HG02840 (cell line): ENCODE data around the gene CMAS.
"Not testable (repeated sequence)": the region's sequence is repeated elsewhere in the genome, so short reads cannot be mapped to it uniquely, and the experiment has no call there.

Experiments
- ATAC-seq: cut with Tn5 transposase; IDR thresholded peaks from one replicate; pipeline ENCODE4 v1.9.1; 2021; ENCODE audit warnings: mild to moderate bottlenecking, moderate library complexity, moderate number of reproducible peaks; ENCODE audit not compliant: unreplicated experiment, low FRiP score

Gene CMAS

DNA sequence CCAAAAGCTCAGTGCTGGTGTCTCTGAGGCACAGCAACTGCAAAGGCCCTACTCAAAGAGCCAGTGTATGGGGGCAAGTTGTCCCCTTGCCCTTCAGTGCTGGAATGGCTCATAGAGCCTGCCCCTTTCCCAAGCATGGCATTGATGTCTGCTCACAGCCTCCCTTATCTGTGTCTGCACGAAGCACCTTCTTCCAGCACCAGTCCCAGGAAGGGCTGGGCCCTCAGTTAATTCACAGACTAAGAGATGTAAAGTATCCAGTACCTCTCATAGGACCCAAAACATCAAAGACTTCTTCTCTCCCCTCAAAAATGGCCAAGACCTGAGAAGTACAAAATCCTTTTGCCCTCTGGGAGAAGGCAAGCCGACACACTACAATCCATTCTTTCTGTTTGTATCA, 1.6 kb upstream of the CMAS start:
- ATAC-seq, result no peak

DNA sequence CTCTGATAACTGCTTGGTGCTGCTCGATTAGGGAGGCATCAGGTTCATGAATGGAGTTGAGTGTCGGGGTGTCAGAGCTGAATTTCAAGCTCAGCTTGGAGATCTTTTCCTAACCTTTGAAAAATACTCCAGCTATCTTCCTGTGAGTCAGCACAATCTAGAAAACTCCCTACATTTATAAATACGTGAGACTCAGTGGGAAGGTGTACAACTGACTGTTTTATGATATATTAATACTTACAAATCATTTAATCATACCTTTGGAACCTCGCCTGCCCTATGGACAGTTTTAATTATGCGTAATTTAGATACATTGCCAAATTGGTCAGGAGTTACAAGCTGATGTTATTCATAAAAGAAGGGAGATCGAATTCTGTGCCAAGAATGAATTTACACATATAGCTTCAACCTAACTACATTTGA, 961 bp downstream of the CMAS start:
- no peak for ATAC-seq

DNA sequence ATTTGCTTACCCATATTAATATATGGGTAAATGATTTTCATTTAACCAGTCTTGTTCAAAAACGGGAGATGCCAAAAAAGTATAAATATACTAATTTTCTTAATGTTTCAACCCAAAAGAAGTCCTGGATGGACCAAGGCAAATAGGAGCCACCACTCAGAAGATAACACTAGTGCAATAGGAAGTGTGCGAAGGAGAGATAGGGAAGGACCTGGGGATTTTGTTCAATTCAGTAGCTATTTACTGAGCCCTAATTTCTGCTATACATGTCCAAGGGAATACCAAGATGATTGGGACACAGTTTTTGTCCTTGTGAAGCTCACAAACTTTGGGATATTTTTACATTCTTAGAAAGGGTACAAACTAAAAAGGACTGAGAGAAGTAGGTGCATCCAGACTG, 1.5 kb downstream of the CMAS start:
- no peak for ATAC-seq

DNA sequence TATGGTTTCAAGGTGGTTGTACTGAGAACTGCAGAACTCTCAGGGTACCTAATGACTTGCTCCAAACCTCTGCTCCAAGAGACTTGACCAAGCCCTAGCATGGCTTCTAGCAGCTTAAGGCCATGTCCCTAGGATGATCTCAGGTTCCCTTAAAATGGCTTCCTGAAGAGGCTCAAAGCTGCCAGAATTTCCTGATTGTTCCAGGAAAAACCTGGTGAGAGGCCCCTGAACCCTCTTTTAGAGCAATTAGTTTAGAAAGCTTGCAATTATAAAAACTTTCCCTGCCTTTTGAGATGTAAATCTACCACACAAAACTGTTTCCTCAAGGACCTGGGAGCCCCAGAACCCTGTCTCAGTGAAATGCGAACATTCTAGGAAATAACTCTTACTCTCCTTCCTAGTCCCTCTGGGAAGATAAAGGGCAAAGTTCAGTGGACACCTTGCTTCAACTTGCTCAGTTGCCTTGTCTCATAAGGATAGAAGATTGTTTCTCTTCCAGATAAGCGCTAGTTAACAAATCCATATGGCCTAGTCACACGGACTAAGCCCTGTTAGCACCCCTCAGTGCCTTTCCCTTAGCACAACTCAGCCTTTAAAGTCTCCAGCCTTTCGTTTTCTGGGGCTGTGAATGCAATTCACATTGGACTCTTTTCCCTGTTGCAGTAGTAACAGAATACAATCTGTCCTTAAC, 2.5 kb downstream of the CMAS start:
- ATAC-seq, result no peak

DNA sequence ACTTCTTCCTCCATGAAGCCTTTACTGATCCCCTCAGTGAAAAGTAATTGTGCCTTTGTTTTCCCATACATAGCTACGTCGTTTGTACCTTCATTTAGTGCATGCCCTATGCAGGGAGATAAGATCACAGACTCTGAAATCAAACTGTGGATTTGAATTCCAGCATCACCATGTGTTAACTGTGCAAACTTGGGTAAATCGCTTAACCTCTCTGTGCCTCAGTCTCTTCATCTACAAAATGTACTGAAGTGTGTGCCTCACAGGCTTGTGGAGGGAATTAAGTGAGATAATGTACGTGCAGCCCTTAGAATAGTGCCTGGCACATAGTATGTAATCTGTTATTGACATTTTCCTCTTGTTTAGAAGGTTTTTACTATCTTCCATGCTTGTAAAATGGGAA, 4.1 kb downstream of the CMAS start:
- no peak for ATAC-seq

DNA sequence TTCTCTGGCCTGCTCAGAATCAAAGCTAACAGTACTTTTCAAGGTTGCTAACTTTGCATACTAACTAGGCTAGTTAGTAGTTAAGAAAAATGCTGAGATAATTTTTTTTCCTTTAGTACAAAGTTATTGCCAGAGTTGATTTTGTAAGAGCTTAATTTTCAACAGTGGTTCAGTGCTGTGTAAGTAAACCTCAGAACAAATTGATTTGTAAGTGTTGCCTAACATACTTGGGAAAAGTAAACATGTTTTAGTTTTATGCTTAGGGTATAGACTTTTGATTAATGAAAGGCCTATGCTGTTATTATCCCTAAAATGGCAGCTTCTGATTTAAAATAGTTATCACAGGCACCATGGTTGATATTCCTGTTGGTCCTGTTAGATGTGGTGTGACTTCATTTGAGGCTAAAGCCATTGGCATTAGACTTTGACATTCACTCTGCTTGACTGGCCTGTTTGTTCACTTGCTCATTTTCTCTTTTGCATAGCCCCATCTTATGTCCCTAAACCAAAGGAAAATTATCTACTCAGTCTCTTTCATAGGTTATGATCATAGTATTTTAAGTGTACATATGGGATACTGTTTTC, 5.2 kb downstream of the CMAS start:
- no peak for ATAC-seq

DNA sequence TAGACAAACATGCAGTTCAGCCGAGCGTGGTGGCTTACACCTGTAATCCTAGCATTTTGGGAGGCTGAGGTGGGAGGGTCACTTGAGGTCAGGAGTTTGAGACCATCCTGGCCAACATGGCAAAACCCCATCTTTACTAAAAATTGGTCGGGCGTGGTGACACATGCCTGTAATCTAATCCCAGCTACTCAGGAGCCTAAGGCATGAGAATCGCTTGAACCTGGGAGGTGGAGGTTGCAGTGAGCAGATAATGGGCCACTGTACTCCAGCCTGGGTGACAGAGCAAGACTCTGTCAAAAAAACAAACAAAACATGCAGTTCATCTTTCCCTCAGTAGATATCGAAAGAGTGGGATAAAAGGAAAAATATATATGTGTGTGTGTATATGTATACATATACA, 7.0 kb downstream of the CMAS start:
- ATAC-seq, result not testable (repeated sequence)

DNA sequence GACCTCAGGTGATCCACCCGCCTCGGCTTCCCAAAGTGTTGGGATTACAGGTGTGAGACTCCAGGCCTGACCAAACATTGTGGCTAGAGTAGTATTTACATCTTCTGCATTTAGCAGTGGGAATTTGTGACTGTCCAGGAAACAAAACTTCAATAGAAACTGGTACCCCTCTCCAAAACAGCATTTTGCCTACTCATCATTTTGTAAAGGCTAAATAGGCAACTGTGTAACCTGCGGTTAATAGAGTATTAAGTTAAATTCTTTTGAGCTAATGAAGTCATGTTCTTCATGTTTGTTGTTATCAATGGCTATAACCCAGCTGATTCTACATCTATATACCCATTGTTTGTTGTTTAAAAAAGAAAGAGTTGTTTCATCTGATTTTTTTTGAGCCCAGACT, 8.1 kb downstream of the CMAS start:
- no peak for ATAC-seq

DNA sequence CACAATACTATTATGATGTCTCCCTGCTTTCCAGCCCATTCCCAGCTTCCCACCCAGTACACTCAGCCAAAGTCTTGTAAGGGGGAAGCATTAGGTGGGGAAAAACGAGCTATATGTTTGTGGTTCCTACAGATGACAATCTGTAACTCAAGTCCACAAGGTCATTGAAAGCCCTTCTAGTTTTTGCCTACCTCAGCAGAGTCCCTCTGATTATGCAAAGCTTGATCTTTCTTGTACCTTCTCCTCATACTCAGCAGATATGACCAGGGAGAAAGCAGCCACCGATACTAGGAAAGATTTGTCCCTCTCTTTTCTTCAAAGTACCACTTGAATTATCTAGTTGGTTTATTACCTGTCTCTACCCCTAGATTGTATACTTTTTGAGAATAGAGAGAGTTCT, 10.6 kb downstream of the CMAS start:
- no peak for ATAC-seq

DNA sequence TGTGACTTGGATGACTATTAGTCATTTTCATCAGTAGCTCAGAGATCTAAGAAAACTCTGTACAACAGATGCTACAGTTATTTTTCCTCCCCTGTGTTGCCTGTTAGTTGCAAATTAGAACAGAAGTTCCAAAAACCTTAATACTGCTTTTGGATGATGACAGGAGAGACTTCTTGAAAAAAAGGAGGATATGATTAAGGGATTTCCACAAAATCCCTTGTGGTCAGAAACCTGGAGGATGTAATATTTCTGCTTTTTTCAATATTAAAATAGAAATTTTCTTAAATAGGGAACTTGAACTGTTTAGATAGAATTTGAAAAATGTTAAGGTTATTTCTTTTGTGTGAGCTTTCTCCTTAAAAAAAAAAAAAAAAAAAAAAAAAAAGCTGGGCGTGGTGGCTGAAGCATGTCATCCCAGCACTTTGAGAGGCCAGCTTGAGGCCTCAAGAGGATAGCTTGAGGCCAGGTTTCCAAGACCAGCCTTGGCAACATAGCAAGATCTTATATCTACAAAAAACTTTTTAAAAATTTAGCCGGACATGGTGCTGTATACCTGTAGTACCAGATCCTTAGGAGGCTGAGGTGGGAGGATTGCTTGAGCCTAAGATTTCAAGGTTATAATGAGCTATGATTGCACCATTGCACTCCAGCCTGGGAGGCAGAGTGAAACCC, 14.1 kb downstream of the CMAS start:
- ATAC-seq, result no peak

DNA sequence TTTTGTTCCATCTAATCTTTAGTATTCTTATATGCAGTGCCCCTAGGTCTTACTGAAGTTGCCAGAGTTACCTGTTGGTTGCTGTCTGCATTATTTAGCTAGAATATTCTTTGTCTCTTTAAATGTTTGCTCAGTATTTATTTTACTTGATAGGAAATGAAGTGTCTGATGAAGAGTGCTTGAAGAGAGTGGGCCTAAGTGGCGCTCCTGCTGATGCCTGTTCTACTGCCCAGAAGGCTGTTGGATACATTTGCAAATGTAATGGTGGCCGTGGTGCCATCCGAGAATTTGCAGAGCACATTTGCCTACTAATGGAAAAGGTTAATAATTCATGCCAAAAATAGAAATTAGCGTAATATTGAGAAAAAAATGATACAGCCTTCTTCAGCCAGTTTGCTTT, 18.9 kb downstream of the CMAS start:
- no peak for ATAC-seq

DNA sequence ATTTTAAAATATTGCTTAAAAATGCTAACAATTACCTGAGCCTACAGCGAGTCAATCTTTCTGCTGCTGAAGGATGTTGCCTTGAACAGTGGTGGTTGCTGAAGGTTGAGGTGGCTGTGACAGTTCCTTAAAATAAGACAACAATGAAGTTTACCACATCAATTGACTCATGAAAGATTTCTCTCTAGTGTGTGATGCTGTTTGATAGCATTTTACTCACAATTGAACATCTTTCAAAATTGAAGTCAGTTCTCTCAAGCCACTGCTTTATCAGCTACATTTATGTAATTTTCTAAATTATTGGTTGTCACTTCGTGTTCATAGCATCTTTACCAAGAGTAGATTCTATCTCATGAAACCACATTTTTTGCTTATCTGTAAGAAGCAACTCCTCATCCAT, 20.3 kb downstream of the CMAS start:
- no peak for ATAC-seq

DNA sequence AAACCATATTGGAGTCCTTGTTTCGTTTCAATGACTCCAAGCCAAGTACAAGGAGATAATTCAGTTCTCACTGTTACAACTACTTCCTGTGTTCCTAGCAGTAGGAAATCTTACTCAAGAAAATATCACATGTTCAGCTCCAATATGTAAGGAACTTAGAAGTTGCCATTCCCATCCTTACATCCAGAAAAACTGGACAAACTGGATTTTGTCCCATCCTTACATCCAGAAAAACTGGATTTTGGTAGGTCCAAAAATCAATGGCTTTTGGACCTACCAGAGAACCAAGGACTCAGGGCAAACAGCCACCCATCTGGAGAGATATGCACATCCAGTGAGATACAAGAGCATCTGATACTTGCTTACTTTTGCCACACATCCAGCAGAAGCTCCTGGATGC, 23.8 kb downstream of the CMAS start:
- ATAC-seq, result no peak

DNA sequence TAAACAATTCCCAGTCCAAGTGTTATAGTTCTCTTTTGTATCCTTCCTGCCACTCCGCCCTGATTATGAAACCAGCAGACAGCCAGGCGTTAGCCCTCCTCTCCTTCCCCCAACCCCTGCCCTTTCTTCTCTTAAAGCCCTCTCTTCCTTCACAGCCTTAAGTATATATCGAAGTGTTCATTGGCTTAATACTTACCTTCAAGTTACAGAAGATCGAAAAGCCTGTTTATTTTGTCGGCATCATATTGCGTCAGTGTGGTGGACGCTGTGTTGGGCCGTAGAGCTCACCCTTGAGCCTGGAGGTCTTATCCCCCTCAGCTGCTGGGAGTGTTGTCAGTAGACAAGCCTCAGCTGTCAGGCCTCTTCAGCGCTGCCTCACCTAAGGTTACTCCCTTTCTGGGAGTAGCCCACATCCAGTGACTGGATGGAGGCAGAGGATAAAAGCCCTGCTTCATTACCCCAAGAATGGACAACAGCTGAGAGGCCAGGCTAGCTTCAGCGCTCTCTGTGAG, 36.2 kb downstream of the CMAS start:
- no peak for ATAC-seq

DNA sequence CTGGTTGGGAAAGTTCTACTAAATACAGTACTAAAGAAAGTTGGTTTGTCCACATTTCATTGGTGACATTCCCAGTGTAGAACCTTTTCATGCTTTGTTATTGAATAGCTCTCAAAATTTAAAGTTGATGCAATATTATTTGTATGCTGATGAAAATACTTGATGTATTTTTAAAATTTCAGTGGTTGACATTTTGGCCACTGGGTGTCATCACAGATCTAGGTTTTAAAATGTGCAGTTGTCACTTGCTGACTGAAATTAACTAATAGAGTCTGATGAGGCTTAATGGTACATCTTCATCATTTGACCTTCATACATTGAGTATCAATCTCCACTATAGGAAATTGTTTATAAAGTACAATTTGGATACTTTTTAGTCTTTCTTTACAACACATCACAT, 37.1 kb downstream of the CMAS start:
- ATAC-seq, result no peak

DNA sequence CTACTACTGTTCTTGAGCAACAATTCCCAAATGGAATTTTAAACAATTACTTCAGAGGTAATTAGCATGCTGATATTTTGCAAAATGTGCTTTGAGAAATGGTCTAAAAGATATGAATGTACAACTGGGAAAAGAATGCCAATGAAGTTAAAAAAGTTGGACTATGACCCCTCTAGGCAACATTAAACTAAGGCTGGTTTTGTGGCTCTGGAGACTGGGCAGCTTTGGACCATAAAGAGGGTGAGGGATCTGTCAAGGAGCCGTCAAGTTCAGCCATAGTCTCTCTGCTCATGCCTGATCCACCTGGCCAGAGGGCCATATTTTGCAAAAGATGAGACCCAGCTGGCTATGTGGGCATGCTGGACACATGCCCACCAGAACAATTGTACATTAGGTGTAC, 38.8 kb downstream of the CMAS start:
- no peak for ATAC-seq

DNA sequence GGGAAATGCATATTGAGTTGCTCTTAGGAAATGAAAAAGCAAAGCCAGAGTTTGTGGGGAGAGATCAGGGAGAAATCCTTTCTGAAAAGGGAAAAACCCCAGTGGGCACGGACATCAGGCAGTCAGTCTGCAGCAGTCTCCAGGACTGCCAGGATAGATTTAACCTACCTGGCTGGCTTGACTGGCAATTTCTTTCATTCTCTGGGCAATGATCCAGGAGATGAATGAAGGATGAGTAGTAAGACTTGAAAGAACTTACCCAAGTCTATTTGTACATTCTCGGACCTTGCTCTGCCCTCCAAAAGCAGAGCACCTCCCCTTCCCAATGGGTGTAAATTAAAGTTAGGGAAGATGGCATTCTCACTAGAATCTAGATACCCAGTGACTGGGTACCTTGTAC, 42.9 kb downstream of the CMAS start:
- ATAC-seq, result no peak

DNA sequence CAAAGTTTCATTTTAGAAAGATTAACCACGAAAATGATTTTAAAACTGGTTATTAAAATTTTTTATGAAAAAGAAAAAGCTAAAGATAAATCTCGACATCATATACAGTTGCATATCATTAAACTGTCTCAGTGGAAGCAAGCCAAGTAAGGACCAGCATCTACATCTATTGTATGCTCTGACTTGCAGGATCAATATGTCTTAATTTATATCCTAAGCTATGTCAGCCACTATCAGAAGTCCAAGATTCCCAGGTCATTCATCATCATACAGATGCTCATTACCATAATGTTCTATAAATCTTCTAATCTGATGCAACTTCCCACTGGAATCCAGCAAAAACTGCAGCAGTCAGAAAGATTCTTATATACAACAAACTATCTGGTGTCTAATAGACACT, 43.5 kb downstream of the CMAS start:
- no peak for ATAC-seq

DNA sequence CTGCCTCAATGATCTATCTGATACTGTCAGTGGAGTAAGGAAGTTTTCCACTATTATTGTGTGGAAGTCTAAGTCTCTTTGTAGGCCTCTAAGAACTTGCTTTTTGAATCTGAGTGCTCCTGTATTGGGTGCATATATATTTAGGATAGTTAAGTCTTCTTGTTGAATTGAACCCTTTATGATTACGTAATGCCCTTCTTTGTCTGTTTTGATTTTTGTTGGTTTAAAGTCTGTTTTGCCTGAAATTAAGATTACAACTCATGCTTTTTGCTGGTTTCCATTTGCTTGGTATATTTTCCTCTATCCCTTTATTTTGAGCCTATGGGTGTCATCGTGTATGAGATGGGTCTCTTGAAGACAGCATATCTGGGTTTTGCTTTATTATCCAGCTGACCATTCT, 53.0 kb downstream of the CMAS start:
- ATAC-seq, result not testable (repeated sequence)

DNA sequence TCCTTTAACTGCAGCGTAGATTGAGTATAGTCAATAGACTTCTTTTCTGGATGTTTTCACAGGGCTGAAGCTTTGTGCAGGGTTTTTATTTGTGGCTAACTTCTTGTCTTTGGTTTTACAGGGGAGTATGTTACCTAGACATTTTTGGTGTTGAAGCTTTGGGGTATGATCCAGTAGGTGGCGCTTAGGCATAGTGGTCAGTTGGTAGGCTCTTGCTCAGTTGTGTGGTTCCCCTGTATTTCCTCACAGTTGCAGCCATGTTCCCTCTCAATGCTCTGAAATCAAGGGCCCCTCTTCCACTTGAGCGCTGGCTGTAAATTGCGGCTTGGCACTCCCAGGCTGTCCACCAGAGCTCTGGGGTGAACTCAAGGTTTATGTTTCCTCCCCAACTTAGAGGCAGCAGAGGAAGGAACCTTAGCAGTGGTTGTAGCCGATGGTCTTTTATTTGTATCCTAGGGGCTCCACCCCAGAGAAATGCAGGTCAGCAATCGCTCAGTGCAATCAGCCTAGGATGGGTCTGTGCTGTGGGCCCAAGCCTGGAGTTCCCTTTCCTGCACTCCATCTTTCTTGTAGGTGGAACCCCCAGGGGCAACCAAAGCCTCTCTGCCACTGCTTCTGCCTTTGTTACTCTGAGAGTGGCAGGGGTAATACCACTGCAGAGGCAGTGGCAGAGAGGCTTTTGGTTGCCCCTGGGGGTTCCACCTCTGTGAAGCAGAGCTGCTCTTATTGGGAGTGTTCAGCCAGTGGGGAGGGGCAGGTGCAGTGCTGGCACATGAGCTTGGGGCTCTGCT, 55.1 kb downstream of the CMAS start:
- no peak for ATAC-seq

DNA sequence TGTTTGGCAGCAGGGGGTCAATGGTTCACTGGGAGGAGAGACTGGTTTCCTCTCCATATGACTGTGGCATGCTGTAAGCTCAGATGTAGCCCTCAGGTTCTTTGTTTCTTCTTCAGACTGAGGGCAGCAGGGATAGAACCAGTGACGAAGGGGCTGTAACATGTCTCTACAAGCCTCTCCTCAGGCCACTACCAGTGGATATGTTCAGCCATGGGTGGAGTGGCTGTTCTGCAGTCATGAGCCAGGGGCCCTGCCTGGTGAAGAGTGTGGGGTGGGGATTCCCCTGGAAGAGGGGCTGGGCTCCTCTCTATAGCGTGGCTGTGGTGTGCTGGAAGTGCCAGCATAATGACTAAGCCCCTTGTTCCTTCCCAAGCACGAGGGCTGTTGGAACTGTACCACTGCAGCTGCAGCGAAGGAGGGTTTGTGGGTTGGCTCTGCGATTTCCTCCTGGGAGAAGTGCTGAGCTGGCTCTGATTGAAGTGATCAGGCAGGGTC, 55.8 kb downstream of the CMAS start:
- ATAC-seq, result no peak
